H1 (cell line): ENCODE data around the gene NDUFA1. TPM values are rescaled to one million over a fixed set of nuclear protein-coding genes. Genes with fewer than 3 reads are reported as not detected.

Experiments
- CTCF ChIA-PET: fragments of 300-600 bp; sonication (Branson Sonifier 250); formaldehyde crosslinking; loops from one replicate; lab custom pipeline; 2021; ENCODE audit not compliant: partially characterized antibody; lab: Charles Lee
- POLR2A ChIA-PET: fragments of 300-600 bp; sonication (Branson Sonifier 250); formaldehyde crosslinking; loops from one replicate; lab custom pipeline; 2021; ENCODE audit warnings: inconsistent platforms; ENCODE audit not compliant: partially characterized antibody; lab: Charles Lee
- DNase-seq, 2 experiments: peaks; one replicate each; pipeline versions ENCODE4 v3.0.0 to v3.0.0-alpha.2; 2010 to 2022; ENCODE audit warnings: low spot score in 2 of 2, low read depth in 1 of 2, mixed read lengths in 1 of 2
- FAIRE-seq: peaks from 2 replicates; lab custom pipeline; 2011; peaks lifted over from hg19 to GRCh38; lab: Jason Lieb, UNC
- H2AFZ ChIP-seq: 2 replicates; pipeline ENCODE4 v1.8.1; 2012; ENCODE audit warnings: low read length, inconsistent platforms
- H2AK5ac ChIP-seq: 2 replicates; pipeline ENCODE4 v1.6.1; 2013; ENCODE audit warnings: low read depth, low read length
- H2BK120ac ChIP-seq: replicated peaks from 2 replicates; pipeline ENCODE3; 2013; ENCODE audit warnings: low read depth, low read length, inconsistent platforms
- H2BK12ac ChIP-seq: 2 replicates; pipeline ENCODE4 v1.6.1; 2013; ENCODE audit warnings: low read depth, low read length
- H2BK15ac ChIP-seq: 2 replicates; pipeline ENCODE4 v1.6.1; 2013; ENCODE audit warnings: low read length
- H2BK20ac ChIP-seq: 2 replicates; pipeline ENCODE4 v1.6.1; 2013; ENCODE audit warnings: low read length
- H2BK5ac ChIP-seq: 2 replicates; pipeline ENCODE4 v1.6.1; 2013; ENCODE audit warnings: low read depth, low read length
- H3K14ac ChIP-seq: 2 replicates; pipeline ENCODE4 v1.6.1; 2013; ENCODE audit warnings: inconsistent platforms; ENCODE audit not compliant: insufficient read length
- H3K18ac ChIP-seq: 2 replicates; pipeline ENCODE4 v1.6.1; 2013; ENCODE audit warnings: low read length; ENCODE audit errors: extremely low read depth
- H3K23ac ChIP-seq: 2 replicates; pipeline ENCODE4 v1.6.1; 2013; ENCODE audit warnings: inconsistent platforms; ENCODE audit not compliant: insufficient read length
- H3K23me2 ChIP-seq: 2 replicates; pipeline ENCODE4 v1.6.1; 2013; ENCODE audit warnings: low read depth, low read length
- H3K27ac ChIP-seq: 2 replicates; pipeline ENCODE4 v1.6.1; 2011; ENCODE audit warnings: low read depth, low read length, inconsistent platforms
- H3K27me3 ChIP-seq, 4 experiments: replicated peaks in 1 of 4; 1 replicate in 1 of 4; 2 replicates in 3 of 4; pipeline versions ENCODE4 v1.6.1 to v1.8.1; 2011 to 2013; ENCODE audit warnings: low read length in 3 of 4, mild to moderate bottlenecking in 3 of 4, inconsistent platforms in 2 of 4, mixed read lengths in 2 of 4, moderate library complexity in 1 of 4; ENCODE audit not compliant: control insufficient read depth in 3 of 4, insufficient read depth in 3 of 4; ENCODE audit errors: extremely low read depth in 1 of 4
- H3K36me3 ChIP-seq, 4 experiments: 2 replicates each; pipeline versions ENCODE4 v1.6.1 to v1.8.1; 2011 to 2013; ENCODE audit warnings: mild to moderate bottlenecking in 4 of 4, low read length in 3 of 4, moderate library complexity in 2 of 4, control low read depth in 1 of 4, inconsistent platforms in 1 of 4; ENCODE audit not compliant: insufficient read depth in 4 of 4, control insufficient read depth in 2 of 4
- H3K4ac ChIP-seq: replicated peaks from 2 replicates; pipeline ENCODE3; 2013; ENCODE audit warnings: low read length, low read depth, mixed read lengths, inconsistent platforms; ENCODE audit not compliant: insufficient read length
- H3K4me1 ChIP-seq, 4 experiments: replicated peaks in 1 of 4; 1 replicate in 1 of 4; 2 replicates in 3 of 4; pipeline versions ENCODE4 v1.6.1 to v1.8.1; 2011 to 2013; ENCODE audit warnings: low read length in 3 of 4, inconsistent platforms in 2 of 4, mixed read lengths in 1 of 4; ENCODE audit not compliant: insufficient read depth in 4 of 4, control insufficient read depth in 3 of 4
- H3K4me2 ChIP-seq, 2 experiments: 2 replicates each; pipeline versions ENCODE4 v1.6.1 to v1.8.1; 2011 to 2013; ENCODE audit warnings: low read depth in 2 of 2, low read length in 2 of 2, control low read depth in 1 of 2, inconsistent platforms in 1 of 2, mild to moderate bottlenecking in 1 of 2; ENCODE audit not compliant: insufficient read depth in 1 of 2
- H3K4me3 ChIP-seq, 4 experiments: fragments of 200-600, 300-600 bp in 1 of 4; sonication (generic), shearing (Covaris generic), sonication (Bioruptor Twin) in 1 of 4; 2 replicates each; pipeline versions ENCODE4 v1.5.1 to v1.8.1; 2011 to 2016; ENCODE audit warnings: low read length in 4 of 4, low read depth in 3 of 4, control low read depth in 2 of 4, inconsistent platforms in 2 of 4, mild to moderate bottlenecking in 2 of 4, mixed read lengths in 1 of 4, moderate library complexity in 1 of 4; ENCODE audit not compliant: insufficient read depth in 2 of 4; ENCODE audit errors: extremely low read depth in 1 of 4
- H3K56ac ChIP-seq: replicated peaks from 2 replicates; pipeline ENCODE3; 2013; ENCODE audit warnings: low read depth, mild to moderate bottlenecking, mixed read lengths, low read length, inconsistent platforms; ENCODE audit not compliant: insufficient read length
- H3K79me1 ChIP-seq: 2 replicates; pipeline ENCODE4 v1.6.1; 2013; ENCODE audit warnings: low read depth, low read length, control low read depth
- H3K79me2 ChIP-seq, 2 experiments: 2 replicates each; pipeline versions ENCODE4 v1.6.1 to v1.8.1; 2012 to 2013; ENCODE audit warnings: low read length in 2 of 2, mild to moderate bottlenecking in 2 of 2, inconsistent platforms in 1 of 2; ENCODE audit not compliant: insufficient read depth in 2 of 2, control insufficient read depth in 1 of 2
- H3K9ac ChIP-seq, 4 experiments: replicated peaks in 1 of 4; 1 replicate in 1 of 4; 2 replicates in 3 of 4; pipeline versions ENCODE4 v1.6.1 to v1.8.1; 2011 to 2013; ENCODE audit warnings: low read depth in 3 of 4, low read length in 3 of 4, control low read depth in 2 of 4, mild to moderate bottlenecking in 2 of 4, moderate library complexity in 2 of 4, inconsistent platforms in 1 of 4; ENCODE audit errors: extremely low read depth in 1 of 4
- H3K9me3 ChIP-seq, 2 experiments: 2 replicates each; pipeline versions ENCODE4 v1.6.1 to v1.8.1; 2012 to 2013; ENCODE audit warnings: mild to moderate bottlenecking in 2 of 2, moderate library complexity in 2 of 2, control low read depth in 1 of 2, inconsistent platforms in 1 of 2, low read depth in 1 of 2, low read length in 1 of 2, mixed read lengths in 1 of 2; ENCODE audit not compliant: insufficient read depth in 2 of 2
- H4K20me1 ChIP-seq, 2 experiments: replicated peaks in 1 of 2; 2 replicates each; pipeline versions ENCODE3 to v1.8.1; 2011 to 2013; ENCODE audit warnings: inconsistent platforms in 2 of 2, low read length in 2 of 2, mild to moderate bottlenecking in 1 of 2; ENCODE audit not compliant: insufficient read depth in 2 of 2, control insufficient read depth in 1 of 2
- H4K5ac ChIP-seq: 2 replicates; pipeline ENCODE4 v1.6.1; 2013; ENCODE audit warnings: low read length, low read depth, mixed read lengths, inconsistent platforms; ENCODE audit not compliant: insufficient read length
- H4K8ac ChIP-seq: 2 replicates; pipeline ENCODE4 v1.8.0; 2013; ENCODE audit warnings: mild to moderate bottlenecking, moderate library complexity, low read length, inconsistent platforms; ENCODE audit not compliant: insufficient read depth; ENCODE audit errors: extremely low read depth
- H4K91ac ChIP-seq: replicated peaks from 2 replicates; pipeline ENCODE3; 2013; ENCODE audit warnings: low read length, mixed read lengths, inconsistent platforms; ENCODE audit not compliant: insufficient read length
- EGR1 ChIP-seq: IDR thresholded peaks from 2 replicates; pipeline ENCODE4 v1.6.1; 2011; ENCODE audit warnings: low read depth, low read length, borderline replicate concordance
- EP300 ChIP-seq, 2 experiments: IDR thresholded peaks; 1 replicate in 1 of 2; 2 replicates in 1 of 2; pipeline ENCODE4 v1.6.1; 2011 to 2012; ENCODE audit warnings: low read depth in 2 of 2, low read length in 2 of 2, mild to moderate bottlenecking in 2 of 2, borderline replicate concordance in 1 of 2, inconsistent platforms in 1 of 2, moderate library complexity in 1 of 2
- SAP30 ChIP-seq: fragments of 300-600 bp; sonication (generic); IDR thresholded peaks from 2 replicates; pipeline ENCODE4 v1.7.1; 2012; ENCODE audit warnings: low read length, moderate library complexity, mild to moderate bottlenecking, inconsistent platforms; ENCODE audit not compliant: insufficient read depth, insufficient replicate concordance
- SIRT6 ChIP-seq: IDR thresholded peaks from one replicate; pipeline ENCODE4 v1.7.1; 2012; ENCODE audit warnings: low read length, inconsistent platforms
- TAF7 ChIP-seq: optimal IDR thresholded peaks from 2 replicates; pipeline ENCODE3; 2011; ENCODE audit warnings: low read depth, mild to moderate bottlenecking, inconsistent platforms, low read length, moderate library complexity, borderline replicate concordance
- WGBS, 2 experiments: shearing (Covaris generic) in 1 of 2; methylation state at CpG; one replicate each; pipeline versions ENCODE4 v1.1.6 to v1.1.7; 2013 to 2015; ENCODE audit warnings: low lambda C conversion rate in 2 of 2, mixed read lengths in 2 of 2, inconsistent platforms in 1 of 2, low coverage in 1 of 2, missing lambda C conversion rate in 1 of 2; ENCODE audit not compliant: insufficient replicate concordance in 2 of 2, insufficient coverage in 1 of 2, insufficient read length in 1 of 2; ENCODE audit errors: extremely low coverage in 1 of 2, missing lambda C conversion rate in 1 of 2; 5-methylcytosine and 5-hydroxymethylcytosine counted together
- polyA plus RNA-seq, 7 experiments: library from polyadenylated mRNA; depleted of rRNA in 3 of 7; stranded (reverse) in 5 of 7; unstranded in 2 of 7; fragments of >200 nt in 5 of 7; fragments of 200-250 nt in 2 of 7; gene quantifications; 1 replicate in 5 of 7; 2 replicates in 1 of 7; 4 replicates in 1 of 7; pipeline versions ENCODE4 v1.2.1 to v1.2.3, GENCODE V29; 2011 to 2013; ENCODE audit warnings: missing spikeins in 2 of 7, mixed read lengths in 2 of 7
- total RNA-seq: library from RNA; stranded (reverse); fragmentation: NEBNext Ultra II Directional; extraction: Animal tissue kit (Norgen Biotek cat#: 25700); gene quantifications from 2 replicates; pipeline ENCODE4 v1.2.1, GENCODE V29; 2021

NDUFA1 gene
- total and polyA plus RNA-seq, 2 of the 8 experiments (the other 6 are each of a cell fraction or from before 2014, with no cell fraction given) = 65.6 to 69.7 TPM

DNA sequence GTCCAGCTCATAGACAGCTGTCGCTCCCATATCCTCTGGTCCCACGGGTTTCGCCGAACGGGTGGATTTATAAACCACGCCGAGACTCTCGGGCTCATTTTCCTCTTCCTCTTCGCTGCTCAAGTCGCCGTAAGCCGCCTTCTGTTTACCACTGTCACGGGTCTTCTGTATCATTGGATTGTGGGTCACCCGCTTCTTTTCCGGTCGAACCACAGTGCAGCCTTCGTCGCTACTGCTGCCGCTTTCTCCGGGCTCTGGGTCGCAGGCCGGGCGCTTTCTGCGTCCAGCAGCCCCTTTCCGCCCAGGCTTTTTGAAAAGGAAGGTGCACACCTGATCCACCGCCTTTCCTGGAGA lies 410 bp upstream of the NDUFA1 start:
- CTCF ChIA-PET = interaction anchor here (1.0 to 2.4 kb wide), 2 partner anchors 9 to 17 kb away, joined by 3 to 13 read pairs; no protein-coding TSS in a partner anchor
- no peak overlapping the region for H2BK12ac ChIP-seq
- DNase-seq = no peak
- no peak overlapping the region for H2BK20ac ChIP-seq
- no peak overlapping the region for H3K14ac ChIP-seq
- H3K79me2 ChIP-seq = peaks cover 0 to 8% of the 10 kb centered on the region in 2 experiments; a peak in 1 of 4 replicates
- peaks cover 0 to 3% (median 0%) of the 10 kb centered on the region in 4 experiments; a peak in 1 of 8 replicates for H3K36me3 ChIP-seq
- no peaks in the 10 kb centered on the region for H3K9me3 ChIP-seq
- H3K4me1 ChIP-seq = no peaks in the 10 kb centered on the region
- no peak overlapping the region for H4K91ac ChIP-seq
- H3K79me1 ChIP-seq = no peaks in the 10 kb centered on the region
- no peak overlapping the region for H4K5ac ChIP-seq
- H2BK120ac ChIP-seq = no peak overlapping the region
- H3K9ac ChIP-seq = peak overlapping the region in 3 of 4 experiments; percentile 48 to 79 (median 64); a peak in 6 of 7 replicates
- no peak overlapping the region; the same call in 1 of the 2 replicates for H2AFZ ChIP-seq
- H3K27ac ChIP-seq = no peak overlapping the region; the same call in 1 of the 2 replicates
- H4K8ac ChIP-seq = peak overlapping the region; percentile 84; the same call in 1 of the 2 replicates
- no peak overlapping the region for H2BK15ac ChIP-seq
- no peaks in the 10 kb centered on the region for H4K20me1 ChIP-seq
- H2AK5ac ChIP-seq = no peak overlapping the region
- TF ChIP-seq SAP30 (peak; percentile 73), SIRT6 (no peak), EGR1 (no peak), TAF7 (no peak), EP300 (IDR thresholded peaks at IDR 0.05; ENCODE audit: borderline replicate concordance in 1 of 2, low read depth in 2 of 2, low read length in 2 of 2) (no peak)
- TF ChIP-seq, all 59 proteins: peak for 1
- Histone ChIP-seq H3K23me2 (0 out of 2 replicates have a peak, but pooled peaks cover 2% of the 10 kb centered on the region), H3K4me2 (peak overlapping the region; percentile 85 to 98), H3K23ac (no peak overlapping the region), H3K4ac (no peak overlapping the region), H2BK5ac (no peak overlapping the region), H3K56ac (peak overlapping the region; percentile 30), H3K27me3 (no peaks in the 10 kb centered on the region), H3K18ac (no peak overlapping the region; the same call in 1 of the 2 replicates), H3K4me3 (peak overlapping the region; percentile 81 to 95 (median 90))
- 1% methylated on average over 15 of the region's 26 CpGs; no CpG with 5 or more reads in 1 of the 2 experiments for WGBS, 2 experiments
- FAIRE-seq = no peak
- POLR2A ChIA-PET = interaction anchor here (0.9 to 2.5 kb wide), 9 partner anchors 9 to 80 kb away, joined by 3 to 13 read pairs (median 5); partner anchors contain the start of genes RPL39 and UPF3B
